ENCODE results near the gene RAPGEF6.

DNA sequence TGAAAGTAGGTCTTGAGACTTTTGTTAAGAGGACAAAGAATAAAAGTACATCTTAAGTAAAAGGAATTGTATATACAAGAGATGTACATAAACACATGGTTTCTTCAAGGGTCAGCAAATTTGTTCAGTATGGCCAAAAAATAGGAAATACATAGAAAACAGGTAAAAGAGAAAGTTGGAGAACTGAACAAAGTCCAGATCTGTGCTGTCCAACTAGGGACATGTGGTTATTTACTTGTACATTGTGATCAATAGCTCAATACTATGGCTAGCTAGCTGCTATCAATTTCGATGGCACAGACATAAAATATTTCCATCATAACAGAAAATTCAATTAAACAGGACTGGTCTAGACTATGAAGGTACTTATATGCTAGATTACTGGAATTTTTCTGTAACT is 92.3 kb downstream of the RAPGEF6 start:
- TF ChIP-seq ARNTL (CRISPR knock-in tag; IDR thresholded peaks at IDR 0.05; ENCODE audit: borderline replicate concordance, low read depth) (no peak), ZFP3 (CRISPR knock-in tag; IDR thresholded peaks at IDR 0.05) (no peak), SNAI2 (CRISPR knock-in tag; IDR thresholded peaks at IDR 0.05) (no peak), ZNF70 (CRISPR knock-in tag; IDR thresholded peaks at IDR 0.05) (no peak), ESRRG (CRISPR knock-in tag; IDR thresholded peaks at IDR 0.05) (no peak), TOX (CRISPR knock-in tag; IDR thresholded peaks at IDR 0.05; ENCODE audit: borderline replicate concordance) (no peak), ISL1 (CRISPR knock-in tag; IDR thresholded peaks at IDR 0.05) (no peak), ZNF565 (CRISPR knock-in tag; conservative IDR thresholded peaks at IDR 0.05; ENCODE audit: low read depth) (no peak), BACH2 (CRISPR knock-in tag; IDR thresholded peaks at IDR 0.05; ENCODE audit: borderline replicate concordance) (no peak)
- TF ChIP-seq, protein P1, sequence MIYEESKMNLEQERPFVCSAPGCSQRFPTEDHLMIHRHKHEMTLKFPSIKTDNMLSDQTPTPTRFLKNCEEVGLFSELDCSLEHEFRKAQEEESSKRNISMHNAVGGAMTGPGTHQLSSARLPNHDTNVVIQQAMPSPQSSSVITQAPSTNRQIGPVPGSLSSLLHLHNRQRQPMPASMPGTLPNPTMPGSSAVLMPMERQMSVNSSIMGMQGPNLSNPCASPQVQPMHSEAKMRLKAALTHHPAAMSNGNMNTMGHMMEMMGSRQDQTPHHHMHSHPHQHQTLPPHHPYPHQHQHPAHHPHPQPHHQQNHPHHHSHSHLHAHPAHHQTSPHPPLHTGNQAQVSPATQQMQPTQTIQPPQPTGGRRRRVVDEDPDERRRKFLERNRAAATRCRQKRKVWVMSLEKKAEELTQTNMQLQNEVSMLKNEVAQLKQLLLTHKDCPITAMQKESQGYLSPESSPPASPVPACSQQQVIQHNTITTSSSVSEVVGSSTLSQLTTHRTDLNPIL (CRISPR knock-in tag; IDR thresholded peaks at IDR 0.05; ENCODE audit: low read depth) = no peak
- TF ChIP-seq, protein P2, sequence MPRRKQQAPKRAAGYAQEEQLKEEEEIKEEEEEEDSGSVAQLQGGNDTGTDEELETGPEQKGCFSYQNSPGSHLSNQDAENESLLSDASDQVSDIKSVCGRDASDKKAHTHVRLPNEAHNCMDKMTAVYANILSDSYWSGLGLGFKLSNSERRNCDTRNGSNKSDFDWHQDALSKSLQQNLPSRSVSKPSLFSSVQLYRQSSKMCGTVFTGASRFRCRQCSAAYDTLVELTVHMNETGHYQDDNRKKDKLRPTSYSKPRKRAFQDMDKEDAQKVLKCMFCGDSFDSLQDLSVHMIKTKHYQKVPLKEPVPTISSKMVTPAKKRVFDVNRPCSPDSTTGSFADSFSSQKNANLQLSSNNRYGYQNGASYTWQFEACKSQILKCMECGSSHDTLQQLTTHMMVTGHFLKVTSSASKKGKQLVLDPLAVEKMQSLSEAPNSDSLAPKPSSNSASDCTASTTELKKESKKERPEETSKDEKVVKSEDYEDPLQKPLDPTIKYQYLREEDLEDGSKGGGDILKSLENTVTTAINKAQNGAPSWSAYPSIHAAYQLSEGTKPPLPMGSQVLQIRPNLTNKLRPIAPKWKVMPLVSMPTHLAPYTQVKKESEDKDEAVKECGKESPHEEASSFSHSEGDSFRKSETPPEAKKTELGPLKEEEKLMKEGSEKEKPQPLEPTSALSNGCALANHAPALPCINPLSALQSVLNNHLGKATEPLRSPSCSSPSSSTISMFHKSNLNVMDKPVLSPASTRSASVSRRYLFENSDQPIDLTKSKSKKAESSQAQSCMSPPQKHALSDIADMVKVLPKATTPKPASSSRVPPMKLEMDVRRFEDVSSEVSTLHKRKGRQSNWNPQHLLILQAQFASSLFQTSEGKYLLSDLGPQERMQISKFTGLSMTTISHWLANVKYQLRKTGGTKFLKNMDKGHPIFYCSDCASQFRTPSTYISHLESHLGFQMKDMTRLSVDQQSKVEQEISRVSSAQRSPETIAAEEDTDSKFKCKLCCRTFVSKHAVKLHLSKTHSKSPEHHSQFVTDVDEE (CRISPR knock-in tag; IDR thresholded peaks at IDR 0.05) = no peak
- TF ChIP-seq, protein P3, sequence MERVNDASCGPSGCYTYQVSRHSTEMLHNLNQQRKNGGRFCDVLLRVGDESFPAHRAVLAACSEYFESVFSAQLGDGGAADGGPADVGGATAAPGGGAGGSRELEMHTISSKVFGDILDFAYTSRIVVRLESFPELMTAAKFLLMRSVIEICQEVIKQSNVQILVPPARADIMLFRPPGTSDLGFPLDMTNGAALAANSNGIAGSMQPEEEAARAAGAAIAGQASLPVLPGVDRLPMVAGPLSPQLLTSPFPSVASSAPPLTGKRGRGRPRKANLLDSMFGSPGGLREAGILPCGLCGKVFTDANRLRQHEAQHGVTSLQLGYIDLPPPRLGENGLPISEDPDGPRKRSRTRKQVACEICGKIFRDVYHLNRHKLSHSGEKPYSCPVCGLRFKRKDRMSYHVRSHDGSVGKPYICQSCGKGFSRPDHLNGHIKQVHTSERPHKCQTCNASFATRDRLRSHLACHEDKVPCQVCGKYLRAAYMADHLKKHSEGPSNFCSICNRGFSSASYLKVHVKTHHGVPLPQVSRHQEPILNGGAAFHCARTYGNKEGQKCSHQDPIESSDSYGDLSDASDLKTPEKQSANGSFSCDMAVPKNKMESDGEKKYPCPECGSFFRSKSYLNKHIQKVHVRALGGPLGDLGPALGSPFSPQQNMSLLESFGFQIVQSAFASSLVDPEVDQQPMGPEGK (CRISPR knock-in tag; IDR thresholded peaks at IDR 0.05; ENCODE audit: borderline replicate concordance) = no peak
- TF ChIP-seq, protein P4, sequence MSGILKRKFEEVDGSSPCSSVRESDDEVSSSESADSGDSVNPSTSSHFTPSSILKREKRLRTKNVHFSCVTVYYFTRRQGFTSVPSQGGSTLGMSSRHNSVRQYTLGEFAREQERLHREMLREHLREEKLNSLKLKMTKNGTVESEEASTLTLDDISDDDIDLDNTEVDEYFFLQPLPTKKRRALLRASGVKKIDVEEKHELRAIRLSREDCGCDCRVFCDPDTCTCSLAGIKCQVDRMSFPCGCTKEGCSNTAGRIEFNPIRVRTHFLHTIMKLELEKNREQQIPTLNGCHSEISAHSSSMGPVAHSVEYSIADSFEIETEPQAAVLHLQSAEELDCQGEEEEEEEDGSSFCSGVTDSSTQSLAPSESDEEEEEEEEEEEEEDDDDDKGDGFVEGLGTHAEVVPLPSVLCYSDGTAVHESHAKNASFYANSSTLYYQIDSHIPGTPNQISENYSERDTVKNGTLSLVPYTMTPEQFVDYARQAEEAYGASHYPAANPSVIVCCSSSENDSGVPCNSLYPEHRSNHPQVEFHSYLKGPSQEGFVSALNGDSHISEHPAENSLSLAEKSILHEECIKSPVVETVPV (CRISPR knock-in tag; IDR thresholded peaks at IDR 0.05) = no peak
- TF ChIP-seq, protein P5, sequence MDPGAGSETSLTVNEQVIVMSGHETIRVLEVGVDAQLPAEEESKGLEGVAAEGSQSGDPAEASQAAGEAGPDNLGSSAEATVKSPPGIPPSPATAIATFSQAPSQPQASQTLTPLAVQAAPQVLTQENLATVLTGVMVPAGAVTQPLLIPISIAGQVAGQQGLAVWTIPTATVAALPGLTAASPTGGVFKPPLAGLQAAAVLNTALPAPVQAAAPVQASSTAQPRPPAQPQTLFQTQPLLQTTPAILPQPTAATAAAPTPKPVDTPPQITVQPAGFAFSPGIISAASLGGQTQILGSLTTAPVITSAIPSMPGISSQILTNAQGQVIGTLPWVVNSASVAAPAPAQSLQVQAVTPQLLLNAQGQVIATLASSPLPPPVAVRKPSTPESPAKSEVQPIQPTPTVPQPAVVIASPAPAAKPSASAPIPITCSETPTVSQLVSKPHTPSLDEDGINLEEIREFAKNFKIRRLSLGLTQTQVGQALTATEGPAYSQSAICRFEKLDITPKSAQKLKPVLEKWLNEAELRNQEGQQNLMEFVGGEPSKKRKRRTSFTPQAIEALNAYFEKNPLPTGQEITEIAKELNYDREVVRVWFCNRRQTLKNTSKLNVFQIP (CRISPR knock-in tag; IDR thresholded peaks at IDR 0.05; ENCODE audit: borderline replicate concordance, low read depth) = no peak
